Fibroblast of pulmonary artery (primary cell): ENCODE measurements around the gene TLE6.
"Not testable (repeated sequence)": the region's sequence is repeated elsewhere in the genome, so short reads cannot be mapped to it uniquely, and the experiment has no call there.

Experiments
- DNase-seq: peaks from one replicate; pipeline ENCODE4 v3.0.0-alpha.2; 2010; ENCODE audit warnings: low read depth
- H3K4me3 ChIP-seq: replicated peaks from 2 replicates; pipeline ENCODE4 v1.5.1; 2011; ENCODE audit warnings: low read depth, mild to moderate bottlenecking, control low read depth, low read length, moderate library complexity
- CTCF ChIP-seq: IDR thresholded peaks from 2 replicates; pipeline ENCODE4 v1.5.1; 2011; ENCODE audit warnings: mild to moderate bottlenecking, control low read depth, low read length, inconsistent platforms; ENCODE audit errors: missing control alignments

The TLE6 gene

GRCh38 chr19:2989236-2989946 is 12.0 kb downstream of the TLE6 start:
- no peak for DNase-seq
- TF ChIP-seq CTCF: no peak
- no peak overlapping the region for H3K4me3 ChIP-seq

- DNase-seq, H3K4me3 ChIP-seq: not testable (repeated sequence)
Measured at GRCh38 chr19:2992333-2992732, 15.0 kb downstream of the TLE6 start.

GRCh38 chr19:2992958-2993357 is 15.6 kb downstream of the TLE6 start:
- no peak for TF ChIP-seq CTCF
- no peak for DNase-seq
- no peak overlapping the region for H3K4me3 ChIP-seq

GRCh38 chr19:2993579-2993978 is 16.2 kb downstream of the TLE6 start:
- TF ChIP-seq CTCF: no peak
- no peak for DNase-seq
- no peak overlapping the region for H3K4me3 ChIP-seq

- no peak for TF ChIP-seq CTCF
- no peak for DNase-seq
- no peak overlapping the region for H3K4me3 ChIP-seq
Measured at GRCh38 chr19:2994588-2995131, 17.3 kb downstream of the TLE6 start.

GRCh38 chr19:2997720-2998119 is 20.4 kb downstream of the TLE6 start:
- no peak for TF ChIP-seq CTCF
- no peak for DNase-seq
- no peak overlapping the region for H3K4me3 ChIP-seq

- no peak for TF ChIP-seq CTCF
- H3K4me3 ChIP-seq: no peak overlapping the region
- DNase-seq: no peak
Measured at GRCh38 chr19:2998642-2999041, 21.3 kb downstream of the TLE6 start.
